CD4-positive, alpha-beta T cell treated with Interleukin-6 at 100 ng/mL for 8 hours (primary cell): ENCODE measurements around the gene LCE1A.

Experiments
- DNase-seq: peaks from one replicate; pipeline ENCODE4 v3.0.0-alpha.2; 2020; ENCODE audit warnings: mixed read lengths, low spot score

The LCE1A gene

DNA sequence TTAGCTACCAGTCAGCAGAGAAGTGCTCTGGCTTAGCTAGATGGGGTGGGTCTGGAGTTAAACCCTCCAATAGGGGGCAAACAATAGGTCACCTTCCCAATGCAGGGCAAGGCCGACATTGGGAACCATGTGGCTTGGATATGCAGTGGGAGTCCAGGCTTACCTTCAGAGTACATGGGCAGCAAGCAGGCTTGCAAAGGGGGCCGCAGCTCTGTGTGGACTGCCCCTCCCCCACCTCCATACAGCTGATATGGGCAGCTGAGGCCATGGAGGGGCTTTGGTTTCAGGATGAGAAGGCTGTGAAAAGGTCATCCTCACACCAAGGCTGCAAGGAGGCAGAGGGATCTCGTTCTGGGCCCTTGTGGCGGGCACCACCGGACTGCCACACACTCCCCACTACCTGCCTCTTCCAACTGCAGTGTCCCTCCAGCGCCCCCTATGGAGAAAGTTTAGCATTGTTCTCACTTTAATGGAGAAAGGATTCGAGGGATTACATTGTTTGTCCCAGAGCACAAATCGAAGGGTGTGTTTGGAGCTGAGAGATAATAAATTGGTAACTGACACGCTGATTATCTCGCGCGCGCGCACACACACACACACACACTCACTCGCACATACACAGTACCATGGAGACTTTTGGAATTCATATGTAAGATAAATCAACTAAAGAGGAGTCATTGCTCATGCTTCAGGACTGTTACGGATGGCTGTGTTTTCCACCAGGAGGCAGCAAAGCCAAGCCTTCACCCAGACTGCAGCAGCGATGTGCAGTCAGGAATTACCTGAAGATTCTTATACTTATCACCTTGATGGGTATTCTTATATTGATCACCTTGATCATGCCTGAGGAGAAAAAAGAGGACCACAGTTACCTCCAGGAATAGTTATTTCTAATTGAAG lies 43.8 kb downstream of the LCE1A start:
- DNase-seq = no peak

DNA sequence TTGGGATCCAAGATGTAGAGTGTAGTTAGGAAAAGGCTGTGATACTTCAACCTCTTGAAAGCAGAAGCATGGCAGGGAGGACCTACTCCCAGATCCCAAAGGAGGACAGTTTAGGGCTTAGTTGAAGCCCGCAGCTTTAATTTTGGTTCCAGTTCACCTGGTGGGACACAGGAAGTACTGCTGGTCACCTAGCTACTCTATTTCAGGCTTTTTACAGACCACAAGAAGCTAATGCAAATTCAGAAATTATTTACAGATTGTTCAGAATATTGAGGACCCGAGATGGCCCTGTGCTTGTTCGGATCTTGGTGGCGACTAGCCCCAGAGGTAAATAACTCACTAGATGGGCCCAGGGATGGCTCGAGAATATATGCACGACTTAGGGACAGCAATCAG lies 44.5 kb downstream of the LCE1A start:
- DNase-seq = no peak

- DNase-seq = no peak
These were observed 46.2 kb downstream of the LCE1A start for GRCh38 chr1:152873495-152873894.

GRCh38 chr1:152876827-152877226 lies 49.6 kb downstream of the LCE1A start:
- no peak for DNase-seq
